ENCODE measurements around the gene NKX6-2.
"Not testable (repeated sequence)": the region's sequence is repeated elsewhere in the genome, so short reads cannot be mapped to it uniquely, and the experiment has no call there.

The NKX6-2 gene

DNA sequence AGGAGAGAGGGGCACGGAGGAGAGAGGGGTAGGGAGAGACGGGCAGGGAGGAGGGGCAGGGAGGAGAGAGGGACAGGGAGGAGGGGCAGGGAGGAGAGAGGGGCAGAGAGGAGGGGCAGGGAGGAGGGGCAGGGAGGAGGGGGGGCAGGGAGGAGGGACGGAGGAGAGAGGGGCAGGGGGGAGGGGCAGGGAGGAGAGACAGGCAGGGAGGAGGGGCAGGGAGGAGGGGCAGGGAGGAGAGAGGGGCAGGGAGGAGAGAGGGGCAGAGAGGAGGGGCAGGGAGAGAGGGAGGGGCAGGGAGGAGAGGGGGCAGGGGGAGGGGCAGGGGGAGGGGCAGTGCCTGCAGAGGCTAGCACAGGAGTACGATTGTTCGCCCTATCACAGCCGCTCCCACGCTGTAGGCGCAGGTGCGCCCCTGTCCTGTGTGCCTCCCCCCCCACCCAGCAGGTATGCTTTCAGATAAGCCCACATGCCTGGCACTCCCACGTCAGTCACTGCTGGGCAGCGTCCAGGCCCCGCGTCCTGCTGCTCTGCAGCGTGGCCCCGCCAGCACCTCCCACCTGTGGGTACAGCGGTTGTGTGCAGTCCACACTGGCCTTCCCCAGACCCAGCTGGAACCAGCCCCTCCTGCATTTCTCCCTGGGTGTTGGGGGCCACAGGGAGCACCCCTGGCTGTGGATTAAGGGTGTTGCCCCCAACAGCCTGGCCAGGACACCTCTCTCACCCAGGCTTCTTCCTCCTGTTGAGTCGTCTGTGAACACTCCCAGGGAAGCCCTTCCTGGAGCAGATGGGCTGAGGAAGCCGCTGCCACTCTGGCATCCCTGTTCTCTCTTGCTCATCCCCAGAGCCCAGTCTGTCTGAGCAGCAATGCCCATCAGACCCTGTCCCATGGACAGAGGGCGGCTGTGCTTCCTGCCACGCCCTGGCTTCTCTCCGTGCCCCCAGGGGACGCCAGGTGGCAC lies 10.8 kb downstream of the NKX6-2 start:
- TF ChIP-seq, protein P1, sequence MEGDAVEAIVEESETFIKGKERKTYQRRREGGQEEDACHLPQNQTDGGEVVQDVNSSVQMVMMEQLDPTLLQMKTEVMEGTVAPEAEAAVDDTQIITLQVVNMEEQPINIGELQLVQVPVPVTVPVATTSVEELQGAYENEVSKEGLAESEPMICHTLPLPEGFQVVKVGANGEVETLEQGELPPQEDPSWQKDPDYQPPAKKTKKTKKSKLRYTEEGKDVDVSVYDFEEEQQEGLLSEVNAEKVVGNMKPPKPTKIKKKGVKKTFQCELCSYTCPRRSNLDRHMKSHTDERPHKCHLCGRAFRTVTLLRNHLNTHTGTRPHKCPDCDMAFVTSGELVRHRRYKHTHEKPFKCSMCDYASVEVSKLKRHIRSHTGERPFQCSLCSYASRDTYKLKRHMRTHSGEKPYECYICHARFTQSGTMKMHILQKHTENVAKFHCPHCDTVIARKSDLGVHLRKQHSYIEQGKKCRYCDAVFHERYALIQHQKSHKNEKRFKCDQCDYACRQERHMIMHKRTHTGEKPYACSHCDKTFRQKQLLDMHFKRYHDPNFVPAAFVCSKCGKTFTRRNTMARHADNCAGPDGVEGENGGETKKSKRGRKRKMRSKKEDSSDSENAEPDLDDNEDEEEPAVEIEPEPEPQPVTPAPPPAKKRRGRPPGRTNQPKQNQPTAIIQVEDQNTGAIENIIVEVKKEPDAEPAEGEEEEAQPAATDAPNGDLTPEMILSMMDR (IDR thresholded peaks at IDR 0.05; ENCODE audit: control extremely low read depth, extremely low read depth, low read depth, missing control alignments), result no peak
- ChIA-PET CTCF (no interaction called here), POLR2A (no interaction called here)
- no peak for DNase-seq (ENCODE audit: extremely low spot score)

DNA sequence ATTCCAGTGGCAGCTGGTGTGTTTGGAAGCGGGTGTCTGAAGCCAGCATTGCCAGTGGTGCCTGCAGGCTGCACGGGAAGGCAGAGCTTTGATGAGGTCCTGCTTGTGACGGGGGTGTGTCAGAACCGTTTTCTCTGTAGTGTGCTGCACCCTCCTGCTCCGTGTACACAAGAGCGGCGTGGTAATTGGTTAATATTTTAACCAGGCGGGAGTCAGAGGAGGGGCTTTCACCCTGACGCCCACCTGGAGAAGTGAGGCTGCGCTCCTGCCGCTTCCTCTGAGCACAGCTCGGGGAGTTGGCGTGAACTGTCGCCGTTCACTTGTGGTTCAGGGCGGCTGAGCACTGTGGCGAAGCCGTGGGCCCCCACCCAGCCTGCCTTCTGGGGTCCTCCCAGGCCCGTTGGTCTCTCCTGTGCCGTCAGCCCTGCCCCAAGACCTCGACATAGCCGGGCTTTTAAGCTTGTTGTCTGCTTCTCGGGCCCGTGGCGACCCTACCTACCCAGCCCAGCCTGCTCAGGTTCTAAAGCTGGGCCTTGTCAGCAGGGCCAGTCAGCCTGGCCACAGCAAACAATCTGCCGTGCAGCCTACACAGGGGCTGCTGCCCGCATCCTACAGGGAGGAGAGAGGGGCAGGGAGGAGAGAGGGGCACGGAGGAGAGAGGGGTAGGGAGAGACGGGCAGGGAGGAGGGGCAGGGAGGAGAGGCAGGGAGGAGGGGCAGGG lies 11.6 kb downstream of the NKX6-2 start:
- ChIA-PET POLR2A (no interaction called here), CTCF (interaction anchor here (1.4 kb wide), 1 partner anchor 12 kb away, joined by 3 read pairs; no protein-coding TSS in a partner anchor)
- DNase-seq (ENCODE audit: extremely low spot score), result no peak
- TF ChIP-seq, protein P1 (IDR thresholded peaks at IDR 0.05; ENCODE audit: control extremely low read depth, extremely low read depth, low read depth, missing control alignments), result no peak

- CTCF ChIA-PET, result interaction anchor here (1.3 to 1.4 kb wide), 2 partner anchors 10 to 11 kb away, joined by 3 read pairs; no protein-coding TSS in a partner anchor
- DNase-seq (ENCODE audit: extremely low spot score); POLR2A ChIA-PET: not testable (repeated sequence)
Observed at GRCh38 chr10:132772816-132773215, 13.1 kb downstream of the NKX6-2 start.

DNA sequence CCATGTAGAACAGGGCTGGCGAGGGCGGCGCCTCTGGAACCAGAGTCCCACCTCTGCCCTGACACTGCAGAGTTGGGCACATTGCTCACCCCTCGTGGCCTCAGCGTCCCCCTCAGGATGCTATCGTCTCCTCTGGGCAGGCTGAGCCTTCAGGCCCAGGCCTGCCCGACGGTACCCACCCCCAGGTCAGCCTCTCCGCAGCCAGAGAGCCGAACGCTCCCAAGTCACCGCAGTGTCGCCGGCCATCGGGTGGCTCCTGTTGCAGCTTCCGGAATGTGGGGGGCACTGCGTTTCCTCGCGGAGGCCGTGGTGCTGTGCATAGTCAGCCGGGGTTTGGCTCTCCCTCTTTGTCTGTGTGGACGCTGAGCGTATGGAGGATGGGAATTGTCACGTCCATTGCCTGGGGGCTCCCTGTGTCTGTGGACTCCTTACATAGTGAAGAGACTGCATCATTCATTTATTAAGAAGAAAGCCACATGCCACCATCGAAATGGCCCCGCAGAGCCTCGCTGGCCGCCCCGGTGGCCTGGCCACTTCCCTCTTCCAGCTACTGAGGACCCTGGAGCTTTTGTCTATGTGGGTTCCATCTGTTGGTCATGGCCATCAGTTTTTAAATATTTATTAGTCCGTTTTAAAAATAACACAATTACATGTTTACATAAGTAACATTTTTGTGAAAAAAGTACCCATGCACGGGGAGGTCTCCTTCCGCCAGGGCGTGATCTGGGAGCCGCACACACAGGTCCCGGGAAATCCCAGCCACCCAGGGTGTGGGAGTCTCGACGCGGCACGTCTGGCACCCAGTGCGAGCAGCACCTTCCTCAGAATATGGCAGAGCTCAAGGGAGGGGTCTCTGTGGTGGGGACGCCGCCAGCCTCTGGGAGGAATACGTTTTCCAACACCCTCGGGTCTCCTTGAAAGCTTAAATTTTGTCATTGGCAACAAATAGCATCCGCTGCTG lies 15.6 kb downstream of the NKX6-2 start:
- DNase-seq (ENCODE audit: extremely low spot score), result no peak
- POLR2A ChIA-PET, result no interaction called here
- CTCF ChIA-PET, result no interaction called here
- TF ChIP-seq, protein P1 (IDR thresholded peaks at IDR 0.05; ENCODE audit: control extremely low read depth, extremely low read depth, low read depth, missing control alignments), result no peak

DNA sequence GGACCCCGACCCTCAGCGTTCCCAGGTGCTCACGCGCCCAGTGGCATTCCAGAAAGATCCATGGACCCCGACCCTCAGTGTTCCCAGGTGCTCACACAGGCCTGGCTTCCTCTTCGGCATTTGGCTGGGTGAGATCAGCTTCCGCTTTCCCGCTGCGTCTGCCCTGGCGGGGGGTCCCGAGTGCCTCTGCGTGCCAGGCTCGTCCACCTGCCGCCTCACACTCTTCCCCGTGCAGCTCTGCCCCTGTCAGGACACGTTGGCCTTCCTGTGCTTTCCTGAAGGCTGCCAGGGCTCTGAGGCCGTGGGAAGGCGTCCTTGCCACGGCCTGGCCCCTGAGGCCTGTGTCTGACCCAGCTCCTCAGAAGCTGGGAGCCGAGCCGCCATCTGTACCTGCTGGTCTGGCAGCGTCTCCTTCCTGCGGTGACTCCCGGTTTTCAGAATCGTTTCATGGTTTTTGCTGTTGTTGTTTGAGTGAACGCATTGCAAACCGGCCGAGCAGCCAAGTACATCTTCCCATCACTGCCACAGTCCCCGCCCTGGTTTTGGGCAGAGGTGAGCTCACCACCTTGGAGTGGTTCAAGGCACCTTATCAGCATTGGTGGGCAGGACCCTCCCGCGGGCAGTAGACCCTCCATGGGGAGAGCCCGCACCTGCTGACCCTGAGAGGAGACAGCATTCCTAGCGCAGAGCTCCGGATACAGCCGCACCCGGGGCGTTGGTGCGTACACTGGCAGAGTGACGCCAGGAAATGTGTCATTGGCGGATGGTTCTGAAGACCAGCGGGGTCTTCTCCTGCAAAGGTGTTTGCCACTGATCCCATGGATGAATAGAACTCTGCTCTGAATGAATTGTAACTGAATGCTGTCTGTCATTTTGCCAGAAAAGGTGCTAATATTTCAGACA lies 17.4 kb downstream of the NKX6-2 start:
- TF ChIP-seq, protein P1 (IDR thresholded peaks at IDR 0.05; ENCODE audit: control extremely low read depth, extremely low read depth, low read depth, missing control alignments), result no peak
- ChIA-PET CTCF (no interaction called here), POLR2A (no interaction called here)
- no peak for DNase-seq (ENCODE audit: extremely low spot score)

DNA sequence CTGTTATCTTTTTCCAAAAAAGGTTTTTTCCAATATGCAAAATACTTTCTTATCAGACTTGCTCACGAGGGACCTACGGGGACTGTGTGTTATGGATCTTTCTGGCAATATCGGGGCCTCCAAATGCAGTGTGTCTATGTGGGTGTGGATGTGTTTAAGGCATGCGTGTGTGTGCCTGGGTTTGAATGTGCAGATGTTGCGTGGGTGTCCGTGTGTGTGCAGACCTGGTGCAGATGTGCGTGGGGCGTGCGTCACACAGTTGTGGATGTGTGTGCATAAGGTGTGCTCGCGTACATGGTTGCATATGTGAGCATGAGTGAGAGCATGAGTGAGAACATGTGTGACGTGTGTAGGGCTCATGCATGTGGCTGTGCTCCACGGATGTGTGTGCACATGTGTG lies 19.7 kb downstream of the NKX6-2 start:
- POLR2A ChIA-PET, result no interaction called here

More for the DNA sequence above, 19.7 kb downstream of the NKX6-2 start:
- no peak for DNase-seq (ENCODE audit: extremely low spot score)
- TF ChIP-seq, protein P1 (IDR thresholded peaks at IDR 0.05; ENCODE audit: control extremely low read depth, extremely low read depth, low read depth, missing control alignments), result no peak
- CTCF ChIA-PET, result no interaction called here

Data from GM10248 (cell line).